CD4-positive, alpha-beta T cell treated with Interleukin-12 subunit alpha and Interleukin-12 subunit beta, for 1 hour (primary cell): ENCODE data around the gene CAMK2N2.

Experiments used
- DNase-seq: peaks from one replicate; pipeline ENCODE4 v3.0.0-alpha.2; 2020

CAMK2N2 gene

GRCh38 chr3:184261270-184261853, at the start of gene CAMK2N2:
CAMK2N2 (minus strand) TSS chr3:184261553; CDS start chr3:184261285, 268 bp downstream.
- peak; percentile 75 for DNase-seq

- no peak for DNase-seq
Observed at GRCh38 chr3:184308744-184309143, 47.4 kb upstream of the CAMK2N2 start.

GRCh38 chr3:184307915-184308314, 46.6 kb upstream of the CAMK2N2 start:
- DNase-seq = no peak

- DNase-seq = no peak
Observed at GRCh38 chr3:184306341-184306972, 45.1 kb upstream of the CAMK2N2 start.

GRCh38 chr3:184305577-184305976, 44.2 kb upstream of the CAMK2N2 start:
- DNase-seq = no peak

GRCh38 chr3:184300378-184300720, 39.0 kb upstream of the CAMK2N2 start:
- DNase-seq = no peak

- DNase-seq = no peak
Observed at GRCh38 chr3:184299488-184300377, 38.4 kb upstream of the CAMK2N2 start.

- peak; percentile 98 for DNase-seq
Observed at GRCh38 chr3:184298759-184299487, 37.6 kb upstream of the CAMK2N2 start, which contains the start of gene PSMD2. PSMD2 (plus strand) TSS chr3:184299241; CDS start chr3:184299267, 26 bp downstream.

GRCh38 chr3:184296616-184297015, 35.3 kb upstream of the CAMK2N2 start:
- no peak for DNase-seq

- DNase-seq = no peak
Observed at GRCh38 chr3:184295771-184296170, 34.4 kb upstream of the CAMK2N2 start.

GRCh38 chr3:184291738-184292445, 30.5 kb upstream of the CAMK2N2 start:
- no peak for DNase-seq

GRCh38 chr3:184291044-184291737, 29.8 kb upstream of the CAMK2N2 start:
- no peak for DNase-seq

GRCh38 chr3:184290331-184290730, 29.0 kb upstream of the CAMK2N2 start:
- no peak for DNase-seq

GRCh38 chr3:184289426-184289938, 28.1 kb upstream of the CAMK2N2 start:
- DNase-seq = peak; percentile 60

GRCh38 chr3:184284696-184285095, 23.3 kb upstream of the CAMK2N2 start:
- DNase-seq = peak; percentile 36

- no peak for DNase-seq
Observed at GRCh38 chr3:184283681-184284080, 22.3 kb upstream of the CAMK2N2 start.

- DNase-seq = no peak
Observed at GRCh38 chr3:184282941-184283340, 21.6 kb upstream of the CAMK2N2 start.

- no peak for DNase-seq
Observed at GRCh38 chr3:184277366-184277765, 16.0 kb upstream of the CAMK2N2 start.

- DNase-seq = no peak
Observed at GRCh38 chr3:184275961-184276910, 14.9 kb upstream of the CAMK2N2 start, which contains the start of gene ECE2. ECE2 (plus strand) TSS chr3:184276022; CDS start chr3:184276154, 132 bp downstream.

GRCh38 chr3:184275381-184275701, 14.0 kb upstream of the CAMK2N2 start:
- no peak for DNase-seq
